HepG2 (cell line): ENCODE measurements around the gene HAUS7. TPM values are rescaled to one million over a fixed set of nuclear protein-coding genes. Genes with fewer than 3 reads are reported as not detected.
"Not testable (repeated sequence)": the region's sequence is repeated elsewhere in the genome, so short reads cannot be mapped to it uniquely, and the experiment has no call there.

Source experiments
- ATAC-seq: fragments of 200-7000 bp; cut with Tn5 transposase; 3 replicates; pipeline ENCODE4 v1.9.1; 2020; ENCODE audit warnings: mild to moderate bottlenecking, moderate library complexity
- BruUV-seq: library from RNA; stranded (reverse); fragments of 400-500 nt; replicated peaks from 2 replicates; lab custom pipeline; 2021; lab: Mats Ljungman, UMichigan
- CTCF ChIA-PET: fragments of 300-600 bp; formaldehyde crosslinking; extraction: SDS; loops from one replicate; lab custom pipeline; 2021; ENCODE audit warnings: low total read pairs, inconsistent platforms, low intra/inter-chr PET ratio; lab: Yijun Ruan, JAX
- POLR2A ChIA-PET: fragments of 350-600 bp; sonication (Branson Sonifier 250); formaldehyde crosslinking; loops from one replicate; lab custom pipeline; 2020; ENCODE audit warnings: antibody characterized with exemption, inconsistent platforms; lab: Yijun Ruan, JAX
- DNase-seq: peaks from one replicate; pipeline ENCODE4 v3.0.0-alpha.2; 2015; ENCODE audit warnings: low spot score
- FAIRE-seq: peaks from 3 replicates; lab custom pipeline; 2011; peaks lifted over from hg19 to GRCh38; lab: Jason Lieb, UNC
- H2AFZ ChIP-seq: one replicate; pipeline ENCODE4 v1.6.1; 2011; ENCODE audit warnings: low read length, inconsistent platforms
- H3K27ac ChIP-seq: fragments of 300-600 bp; 3 replicates; pipeline ENCODE4 v1.8.0; 2011; ENCODE audit warnings: mixed run types, mild to moderate bottlenecking, mixed read lengths, low read length, inconsistent platforms; ENCODE audit not compliant: insufficient read depth; ENCODE audit errors: extremely low read length
- H3K27me3 ChIP-seq, 2 experiments: fragments of 200-600 bp in 1 of 2; 2 replicates in 1 of 2; 3 replicates in 1 of 2; pipeline versions ENCODE4 v1.6.0 to v1.8.0; 2011; ENCODE audit warnings: low read length in 2 of 2, mild to moderate bottlenecking in 2 of 2, moderate library complexity in 2 of 2, inconsistent platforms in 1 of 2; ENCODE audit not compliant: insufficient read depth in 2 of 2, control insufficient read depth in 1 of 2
- H3K36me3 ChIP-seq, 2 experiments: fragments of 200-600 bp in 1 of 2; replicated peaks in 1 of 2; 2 replicates in 1 of 2; 3 replicates in 1 of 2; pipeline versions ENCODE4 v1.5.1 to v1.8.0; 2011; ENCODE audit warnings: low read length in 2 of 2, inconsistent platforms in 1 of 2; ENCODE audit not compliant: insufficient read depth in 2 of 2, control insufficient read depth in 1 of 2
- H3K4me1 ChIP-seq: 2 replicates; pipeline ENCODE4 v1.5.1; 2012; ENCODE audit warnings: low read length, inconsistent platforms; ENCODE audit not compliant: insufficient read depth
- H3K4me2 ChIP-seq: 2 replicates; pipeline ENCODE4 v1.6.0; 2011; ENCODE audit warnings: low read depth, low read length, inconsistent platforms
- H3K4me3 ChIP-seq, 3 experiments: fragments of 200-600 bp in 1 of 3; sonication (generic), shearing (Covaris generic) in 1 of 3; replicated peaks in 1 of 3; 2 replicates each; pipeline ENCODE4 v1.5.1; 2011 to 2016; ENCODE audit warnings: low read length in 3 of 3, inconsistent platforms in 2 of 3, low read depth in 2 of 3, mild to moderate bottlenecking in 2 of 3, control low read depth in 1 of 3, mixed read lengths in 1 of 3; ENCODE audit not compliant: insufficient read depth in 1 of 3
- H3K79me2 ChIP-seq: one replicate; pipeline ENCODE4 v1.6.1; 2011; ENCODE audit warnings: low read length, inconsistent platforms; ENCODE audit not compliant: insufficient read depth
- H3K9ac ChIP-seq: 2 replicates; pipeline ENCODE4 v1.6.0; 2011; ENCODE audit warnings: mild to moderate bottlenecking, low read depth, low read length, inconsistent platforms; ENCODE audit not compliant: insufficient read depth
- H3K9me3 ChIP-seq: 2 replicates; pipeline ENCODE4 v1.5.1; 2012; ENCODE audit warnings: mild to moderate bottlenecking, low read length
- H4K20me1 ChIP-seq: 2 replicates; pipeline ENCODE4 v1.6.0; 2011; ENCODE audit warnings: inconsistent platforms, mild to moderate bottlenecking, low read length, moderate library complexity; ENCODE audit not compliant: insufficient read depth
- ARNTL ChIP-seq: sonication (generic); formaldehyde crosslinking; IDR thresholded peaks from 2 replicates; pipeline ENCODE4 v1.4.0; 2020; ENCODE audit warnings: mild to moderate bottlenecking, missing genetic modification reagents
- GATAD1 ChIP-seq: IDR thresholded peaks from 2 replicates; pipeline ENCODE4 v1.6.1; 2016; ENCODE audit warnings: missing genetic modification reagents, missing compliant biosample characterization
- MNT ChIP-seq: fragments of 450-650 bp; IDR thresholded peaks from 2 replicates; pipeline ENCODE4 v1.6.1; 2016
- ZNF788 ChIP-seq: sonication (generic); formaldehyde crosslinking; IDR thresholded peaks from 2 replicates; pipeline ENCODE4 v1.5.0; 2020; ENCODE audit warnings: mild to moderate bottlenecking, missing genetic modification reagents, borderline replicate concordance
- WGBS: methylation state at CpG from one replicate; pipeline ENCODE4 v1.1.6; 2017; ENCODE audit warnings: low lambda C conversion rate; 5-methylcytosine and 5-hydroxymethylcytosine counted together
- in situ Hi-C: cut with HindIII; loops from 2 replicates; pipeline ENCODE4 v1.10.0; 2017; ENCODE audit warnings: low pct_unique_long_range_greater_than_20kb; ENCODE audit not compliant: extremely low pct_ligation_motif_present
- intact Hi-C: fragments of 100-400 bp; cut with micrococcal nuclease; formaldehyde crosslinking; loops from one replicate; pipeline ENCODE4 v1.10.0; 2022; ENCODE audit not compliant: unreplicated experiment
- polyA plus RNA-seq, 8 experiments: library from polyadenylated mRNA; depleted of rRNA in 3 of 8; stranded (reverse) in 7 of 8; unstranded in 1 of 8; fragments of >200 nt; fragmentation: Illumina TruSeq in 4 of 8; extraction: Trizol in 4 of 8; gene quantifications; 2 replicates each; pipeline versions ENCODE4 v1.2.1 to v1.2.3, GENCODE V29; 2011 to 2016; ENCODE audit warnings: low read depth in 4 of 8, missing spikeins in 1 of 8, mixed read lengths in 1 of 8; ENCODE audit not compliant: insufficient read depth in 1 of 8
- total RNA-seq, 5 experiments: library from RNA; depleted of rRNA; stranded (reverse); fragments of >200 nt; fragmentation: Illumina TruSeq; extraction: Trizol; gene quantifications; 2 replicates each; pipeline ENCODE4 v1.2.3, GENCODE V29; 2016; ENCODE audit warnings: low read depth in 1 of 5

Gene HAUS7
- total and polyA plus RNA-seq, 2 of the 13 experiments (the other 11 are each of a cell fraction or from before 2014, with no cell fraction given) = 10.9 to 42.4 TPM

DNA sequence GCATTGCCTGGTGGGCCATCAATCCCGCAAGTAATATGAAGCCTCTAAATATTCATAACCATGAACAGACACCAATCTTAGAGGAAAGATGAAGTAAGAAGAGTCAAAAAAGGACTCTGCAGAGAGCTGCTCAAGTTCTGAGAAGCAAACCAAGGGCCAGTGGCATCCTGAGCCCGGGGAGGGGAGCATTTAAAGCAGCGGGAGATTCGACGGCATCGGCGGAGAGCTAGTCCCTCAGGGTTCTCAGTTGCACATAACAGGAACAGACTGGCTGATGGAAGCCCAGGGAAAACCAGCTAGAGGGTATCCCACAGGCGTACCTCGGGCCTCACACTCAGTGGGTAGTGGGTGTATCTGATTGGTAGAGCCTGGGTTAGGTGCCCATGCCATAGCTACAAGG is 64.4 kb downstream of the HAUS7 start (continued):
- TF ChIP-seq ARNTL (CRISPR knock-in tag) = no peak
- TF ChIP-seq GATAD1 (CRISPR knock-in tag) = no peak

GRCh38 chrX:153405426-153405825 is 65.0 kb downstream of the HAUS7 start:
- Histone ChIP-seq H3K27me3 (no peaks in the 10 kb centered on the region), H3K36me3 (no peaks in the 10 kb centered on the region), H4K20me1 (no peaks in the 10 kb centered on the region), H3K9me3 (no peaks in the 10 kb centered on the region), H3K4me2 (no peak overlapping the region), H2AFZ (no peak overlapping the region), H3K9ac (no peak overlapping the region), H3K4me1 (peaks cover 30% of the 10 kb centered on the region), H3K79me2 (no peaks in the 10 kb centered on the region), H3K4me3 (no peak overlapping the region), H3K27ac (no peak overlapping the region)
- in situ Hi-C loops = no loop called here
- no peak for DNase-seq
- FAIRE-seq = no peak
- intact Hi-C loops = no loop called here
- CTCF ChIA-PET = no interaction called here
- WGBS = 40% methylated on average over 5 of the region's 5 CpGs
- BruUV-seq = no TSS peak
- ATAC-seq = no peak
- TF ChIP-seq ZNF788 (CRISPR knock-in tag) = no peak
- peak; percentile 33; the same call in 1 of the 2 replicates for TF ChIP-seq MNT
- POLR2A ChIA-PET = no interaction called here

DNA sequence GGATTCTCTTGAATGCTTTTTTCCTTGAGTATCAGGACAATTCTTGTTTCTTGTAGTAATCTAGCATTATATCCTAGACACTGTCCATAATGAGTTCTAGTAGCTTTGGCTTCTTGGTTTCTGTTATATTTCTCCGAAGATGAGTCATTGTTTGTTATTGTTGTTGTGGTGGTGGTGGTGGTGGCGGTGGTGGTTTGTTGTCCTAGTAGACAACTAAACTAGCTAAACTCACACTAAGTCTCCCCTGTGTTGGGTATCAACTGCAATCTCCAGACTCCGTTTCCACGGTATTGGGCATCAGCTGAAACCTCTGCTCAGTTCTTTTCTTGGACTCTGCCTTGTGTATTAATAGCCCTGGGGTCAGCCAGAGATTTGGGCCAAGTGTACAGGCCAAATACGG is 66.0 kb downstream of the HAUS7 start:
- BruUV-seq, H3K4me2 ChIP-seq, ATAC-seq, in situ Hi-C loops, H2AFZ ChIP-seq, H3K9ac ChIP-seq, H3K9me3 ChIP-seq, H3K36me3 ChIP-seq, H3K79me2 ChIP-seq, DNase-seq, POLR2A ChIA-PET, H4K20me1 ChIP-seq, CTCF ChIA-PET, H3K4me3 ChIP-seq, FAIRE-seq, H3K27me3 ChIP-seq, H3K27ac ChIP-seq, intact Hi-C loops: not testable (repeated sequence)
- WGBS = 37% methylated on average over 5 of the region's 5 CpGs
- peaks cover 19% of the 10 kb centered on the region for H3K4me1 ChIP-seq
